K562 (cell line): ENCODE results near the gene RAB40B. TPM values are rescaled to one million over a fixed set of nuclear protein-coding genes. Genes with fewer than 3 reads are reported as not detected.
A peak's percentile ranks its signal among the peaks of the same experiment; 100 is the strongest.

Experiments
- ATAC-seq: fragments of 200-7000 bp; cut with Tn5 transposase; 3 replicates; pipeline ENCODE4 v1.9.1; 2020; ENCODE audit warnings: moderate library complexity
- BruUV-seq: library from RNA; stranded (reverse); fragments of 400-500 nt; replicated peaks from 2 replicates; lab custom pipeline; 2021; lab: Mats Ljungman, UMichigan
- CTCF ChIA-PET: fragments of 300-600 bp; formaldehyde crosslinking; extraction: SDS; loops from one replicate; lab custom pipeline; 2021; ENCODE audit warnings: low intra/inter-chr PET ratio; lab: Yijun Ruan, JAX
- POLR2A ChIA-PET: fragments of 300-600, 350-650 bp; sonication (Branson Sonifier 250); formaldehyde crosslinking; extraction: SDS; loops from one replicate; lab custom pipeline; 2021; ENCODE audit warnings: antibody characterized with exemption, inconsistent platforms; lab: Yijun Ruan, JAX
- DNase-seq, 4 experiments: peaks; one replicate each; pipeline versions ENCODE4 v3.0.0 to v3.0.0-alpha.2; 2011 to 2018; ENCODE audit warnings: low spot score in 3 of 4, mixed read lengths in 3 of 4; ENCODE audit errors: extremely low read depth in 1 of 4
- FAIRE-seq: peaks from 2 replicates; lab custom pipeline; 2011; peaks lifted over from hg19 to GRCh38; lab: Jason Lieb, UNC
- H2AFZ ChIP-seq: 2 replicates; pipeline ENCODE4 v1.6.0; 2011; ENCODE audit warnings: low read depth, low read length, control low read depth, inconsistent platforms
- H3K27ac ChIP-seq: fragments of 200-600 bp; 3 replicates; pipeline ENCODE4 v1.8.0; 2011; ENCODE audit warnings: low read depth, mild to moderate bottlenecking, control low read depth, inconsistent platforms, low read length, moderate library complexity, mixed read lengths; ENCODE audit errors: extremely low read depth
- H3K27me3 ChIP-seq, 2 experiments: fragments of 300-600 bp in 1 of 2; 2 replicates in 1 of 2; 3 replicates in 1 of 2; pipeline versions ENCODE4 v1.6.0 to v1.8.0; 2011; ENCODE audit warnings: inconsistent platforms in 2 of 2, low read length in 2 of 2, mild to moderate bottlenecking in 1 of 2, mixed read lengths in 1 of 2, moderate library complexity in 1 of 2; ENCODE audit not compliant: control insufficient read depth in 2 of 2, insufficient read depth in 2 of 2
- H3K36me3 ChIP-seq: fragments of 300-600 bp; 3 replicates; pipeline ENCODE4 v1.8.0; 2011; ENCODE audit warnings: mild to moderate bottlenecking, low read length, inconsistent platforms; ENCODE audit not compliant: control insufficient read depth, insufficient read depth
- H3K4me1 ChIP-seq, 2 experiments: fragments of 200-600 bp in 1 of 2; replicated peaks in 1 of 2; 2 replicates in 1 of 2; 3 replicates in 1 of 2; pipeline versions ENCODE4 v1.5.1 to v1.8.0; 2011; ENCODE audit warnings: inconsistent platforms in 2 of 2, low read length in 2 of 2, mild to moderate bottlenecking in 1 of 2, mixed read lengths in 1 of 2, moderate library complexity in 1 of 2; ENCODE audit not compliant: control insufficient read depth in 2 of 2, insufficient read depth in 2 of 2
- H3K4me2 ChIP-seq: 2 replicates; pipeline ENCODE4 v1.6.1; 2011; ENCODE audit warnings: low read length, control low read depth, inconsistent platforms, mixed read lengths; ENCODE audit not compliant: insufficient read depth
- H3K4me3 ChIP-seq: fragments of 200-600 bp; sonication (generic), shearing (Covaris generic); 2 replicates; pipeline ENCODE4 v1.5.1; 2016; ENCODE audit warnings: control low read depth, inconsistent platforms
- H3K79me2 ChIP-seq: fragments of 200-600 bp; 3 replicates; pipeline ENCODE4 v1.8.0; 2011; ENCODE audit warnings: low read length, inconsistent platforms; ENCODE audit not compliant: control insufficient read depth, insufficient read depth
- H3K9ac ChIP-seq, 2 experiments: 2 replicates each; pipeline versions ENCODE4 v1.6.0 to v1.6.1; 2011; ENCODE audit warnings: low read depth in 2 of 2, low read length in 2 of 2, control low read depth in 1 of 2, inconsistent platforms in 1 of 2, mild to moderate bottlenecking in 1 of 2, mixed read lengths in 1 of 2; ENCODE audit not compliant: insufficient read depth in 1 of 2
- H3K9me1 ChIP-seq: one replicate; pipeline ENCODE4 v1.6.0; 2011; ENCODE audit warnings: inconsistent platforms, mild to moderate bottlenecking, low read length, moderate library complexity; ENCODE audit not compliant: control insufficient read depth, insufficient read depth
- H3K9me3 ChIP-seq: replicated peaks from 2 replicates; pipeline ENCODE4 v1.5.1; 2011; ENCODE audit warnings: low read depth, low read length, inconsistent platforms; ENCODE audit not compliant: control insufficient read depth, insufficient read depth
- H4K20me1 ChIP-seq: replicated peaks from 2 replicates; pipeline ENCODE4 v1.6.1; 2011; ENCODE audit warnings: low read length, inconsistent platforms, mixed read lengths; ENCODE audit not compliant: control insufficient read depth, insufficient read depth
- CREB5 ChIP-seq: fragments of 250-450 bp; sonication (Bioruptor Pico); IDR thresholded peaks from 2 replicates; pipeline ENCODE4 v1.5.0; 2020; ENCODE audit warnings: mild to moderate bottlenecking
- ELF1 ChIP-seq: fragments of 200-800 bp; sonication (Bioruptor generic); IDR thresholded peaks from 2 replicates; pipeline ENCODE4 v1.6.1; 2016; ENCODE audit warnings: missing genetic modification characterization, missing compliant biosample characterization
- FOXJ3 ChIP-seq: sonication (generic); formaldehyde crosslinking; IDR thresholded peaks from 2 replicates; pipeline ENCODE4 v1.4.0; 2020; ENCODE audit warnings: mild to moderate bottlenecking, missing genetic modification reagents
- FOXK1 ChIP-seq: sonication (generic); formaldehyde crosslinking; IDR thresholded peaks from 2 replicates; pipeline ENCODE4 v1.8.0; 2022; ENCODE audit warnings: missing genetic modification reagents, mild to moderate bottlenecking, borderline replicate concordance
- HEY1 ChIP-seq: fragments of 250-450 bp; sonication (Bioruptor Pico); IDR thresholded peaks from 2 replicates; pipeline ENCODE4 v1.5.0; 2020; ENCODE audit warnings: mild to moderate bottlenecking, moderate library complexity, borderline replicate concordance
- POLR2B ChIP-seq: fragments of 450-650 bp; IDR thresholded peaks from 2 replicates; pipeline ENCODE4 v1.6.1; 2018; ENCODE audit warnings: low read depth; ENCODE audit not compliant: partially characterized antibody
- POLR2G ChIP-seq: fragments of 200-400 bp; formaldehyde crosslinking; IDR thresholded peaks from 2 replicates; pipeline ENCODE4 v1.6.1; 2017; ENCODE audit warnings: low read depth, mild to moderate bottlenecking, antibody characterized with exemption, low read length, moderate library complexity
- POLR3G ChIP-seq: IDR thresholded peaks from 2 replicates; pipeline ENCODE4 v1.6.1; 2011; ENCODE audit not compliant: insufficient read length, insufficient replicate concordance; ENCODE audit errors: extremely low read depth
- PTBP1 ChIP-seq: fragments of 200-400 bp; formaldehyde crosslinking; IDR thresholded peaks from 2 replicates; pipeline ENCODE4 v1.6.1; 2017; ENCODE audit warnings: low read depth, low read length
- TAF1 ChIP-seq: IDR thresholded peaks from 2 replicates; pipeline ENCODE4 v1.6.1; 2011; ENCODE audit warnings: mild to moderate bottlenecking, low read length, moderate library complexity; ENCODE audit not compliant: insufficient read depth, control insufficient read depth, severe bottlenecking; ENCODE audit errors: extremely low read depth
- TBL1XR1 ChIP-seq, 2 experiments: IDR thresholded peaks; 2 replicates each; pipeline ENCODE4 v1.6.1; 2012; ENCODE audit warnings: improper control_type of control experiment in 2 of 2, low read length in 2 of 2, mild to moderate bottlenecking in 1 of 2
- ZBTB7A ChIP-seq: IDR thresholded peaks from 2 replicates; pipeline ENCODE4 v1.6.1; 2011; ENCODE audit warnings: low read depth, mild to moderate bottlenecking, low read length, moderate library complexity, borderline replicate concordance; ENCODE audit not compliant: control insufficient read depth
- ZNF316 ChIP-seq: fragments of 450-650 bp; IDR thresholded peaks from 2 replicates; pipeline ENCODE4 v1.6.1; 2016
- ZNF561 ChIP-seq: fragments of 450-650 bp; formaldehyde crosslinking; conservative IDR thresholded peaks from 2 replicates; pipeline ENCODE4 v1.4.0; 2020; ENCODE audit warnings: mild to moderate bottlenecking, moderate library complexity
- ZSCAN29 ChIP-seq: fragments of 450-650 bp; IDR thresholded peaks from 2 replicates; pipeline ENCODE4 v1.6.1; 2017
- WGBS: fragments of 100-300 bp; shearing (Covaris generic); methylation state at CpG from one replicate; pipeline ENCODE4 v1.1.6; 2016; ENCODE audit warnings: low coverage, mixed read lengths; ENCODE audit not compliant: insufficient coverage; ENCODE audit errors: missing lambda C conversion rate; 5-methylcytosine and 5-hydroxymethylcytosine counted together
- in situ Hi-C: fragments of 300-500 bp; cut with MboI; formaldehyde crosslinking; loops from 4 replicates; pipeline ENCODE4 v1.15.0; 2018; ENCODE audit warnings: inconsistent platforms, mixed read lengths
- intact Hi-C: fragments of 100-400 bp; cut with micrococcal nuclease; formaldehyde crosslinking; loops from 2 replicates; pipeline ENCODE4 v1.14.2; 2022
- polyA plus RNA-seq, 8 experiments: library from polyadenylated mRNA; depleted of rRNA in 4 of 8; stranded (reverse) in 5 of 8; unstranded in 3 of 8; fragments of >200 nt; fragmentation: Nextera tagmentation in 2 of 8; fragmentation: Illumina TruSeq in 1 of 8; extraction: Ambion mirVana in 2 of 8; extraction: Trizol in 1 of 8; gene quantifications; 2 replicates each; pipeline versions ENCODE4 v1.2.1 to v1.2.3, GENCODE V29; 2011 to 2014; ENCODE audit warnings: inconsistent platforms in 1 of 8, missing spikeins in 1 of 8
- total RNA-seq, 7 experiments: library from RNA; depleted of rRNA in 6 of 7; stranded (reverse); fragments of >200 nt in 6 of 7; fragmentation: Illumina TruSeq in 2 of 7; extraction: Trizol in 2 of 7; gene quantifications; 2 replicates each; pipeline versions ENCODE4 v1.2.1 to v1.2.3, GENCODE V29; 2011 to 2021; ENCODE audit warnings: low replicate concordance in 1 of 7

The RAB40B gene
- total and polyA plus RNA-seq, 9 of the 15 experiments (the other 6 are each of a cell fraction or from before 2014, with no cell fraction given), result 0.13 to 4.6 (median 1.4) TPM

- no peak for TF ChIP-seq ZNF561 (CRISPR knock-in tag)
- peak; percentile 45 for TF ChIP-seq POLR2G
- TF ChIP-seq FOXK1, result no peak
- no peak for TF ChIP-seq TBL1XR1 (IDR thresholded peaks at IDR 0.05; ENCODE audit: low read length in 2 of 2)
- no peak for TF ChIP-seq PTBP1
- TF ChIP-seq ZBTB7A, result no peak
- TF ChIP-seq POLR3G, result no peak
- no peak for TF ChIP-seq ZSCAN29
Measured at GRCh38 chr17:82615084-82616020, 83.1 kb downstream of the RAB40B start (continued).

GRCh38 chr17:82614095-82614631 lies 84.3 kb downstream of the RAB40B start:
- no peak overlapping the region for H3K4me2 ChIP-seq
- H3K4me3 ChIP-seq, result no peak overlapping the region
- no peak for FAIRE-seq
- no peaks in the 10 kb centered on the region for H3K9me1 ChIP-seq
- H3K36me3 ChIP-seq, result peaks cover 59% of the 10 kb centered on the region; the same call in 2 of the 3 replicates
- H3K27ac ChIP-seq, result no peak overlapping the region
- ATAC-seq, result no peak
- TF ChIP-seq FOXJ3, result no peak
- no peak for TF ChIP-seq ZNF316
- no peak for TF ChIP-seq ELF1 (tag)
- no peak for TF ChIP-seq TAF1
- TF ChIP-seq POLR2B, result no peak
- no peak for TF ChIP-seq HEY1 (CRISPR knock-in tag)
- no peak for TF ChIP-seq CREB5 (CRISPR knock-in tag)
- H3K9me3 ChIP-seq, result no peaks in the 10 kb centered on the region
- DNase-seq, result no peak
- 95% methylated on average over 2 of the region's 22 CpGs for WGBS
- BruUV-seq, result no TSS peak
- H2AFZ ChIP-seq, result no peak overlapping the region
- peaks cover 9 to 24% of the 10 kb centered on the region in 2 experiments for H3K4me1 ChIP-seq
- POLR2A ChIA-PET, result interaction anchor here (1.4 kb wide), 1 partner anchor 13 kb away, joined by 5 read pairs; no protein-coding TSS in a partner anchor
- H3K27me3 ChIP-seq, result no peaks in the 10 kb centered on the region
- in situ Hi-C loops, result no loop called here
- CTCF ChIA-PET, result no interaction called here
- intact Hi-C loops, result no loop called here
- no peak overlapping the region for H3K9ac ChIP-seq
- no peaks in the 10 kb centered on the region; the same call in 1 of the 2 replicates for H4K20me1 ChIP-seq
- no peaks in the 10 kb centered on the region for H3K79me2 ChIP-seq
